Liver (tissue), 9 donors: ENCODE results near the gene KLF3. TPM values are rescaled to one million over a fixed set of nuclear protein-coding genes. Genes with fewer than 3 reads are reported as not detected.

Experiments used
- DNase-seq: peaks from one replicate; pipeline ENCODE4 v3.0.0-alpha.2; 2017; ENCODE audit warnings: low spot score
- H3K27ac ChIP-seq, 2 donors: one replicate each; pipeline ENCODE4 v1.7.0; 2013; ENCODE audit warnings: inconsistent platforms in 2 of 2, low read length in 2 of 2, control low read depth in 1 of 2, low read depth in 1 of 2, mild to moderate bottlenecking in 1 of 2
- H3K27me3 ChIP-seq, 4 donors: one replicate each; pipeline versions ENCODE4 v1.6.1 to v1.7.0; 2013; ENCODE audit warnings: low read length in 3 of 4, inconsistent platforms in 1 of 4, mild to moderate bottlenecking in 1 of 4, moderate library complexity in 1 of 4; ENCODE audit not compliant: control insufficient read depth in 4 of 4, insufficient read depth in 4 of 4
- H3K36me3 ChIP-seq, 4 donors: one replicate each; pipeline versions ENCODE4 v1.6.1 to v1.7.0; 2013; ENCODE audit warnings: low read length in 3 of 4, mild to moderate bottlenecking in 3 of 4, low read depth in 1 of 4, moderate library complexity in 1 of 4; ENCODE audit not compliant: control insufficient read depth in 4 of 4, insufficient read depth in 3 of 4
- H3K4me1 ChIP-seq, 4 donors: one replicate each; pipeline versions ENCODE4 v1.6.1 to v1.7.0; 2013; ENCODE audit warnings: low read length in 3 of 4, mild to moderate bottlenecking in 3 of 4, moderate library complexity in 1 of 4; ENCODE audit not compliant: control insufficient read depth in 4 of 4, insufficient read depth in 4 of 4
- H3K4me3 ChIP-seq, 3 donors: one replicate each; pipeline versions ENCODE4 v1.6.1 to v1.7.0; 2013; ENCODE audit warnings: low read length in 3 of 3, control low read depth in 1 of 3, low read depth in 1 of 3, mild to moderate bottlenecking in 1 of 3
- H3K9ac ChIP-seq, 2 donors: one replicate each; pipeline ENCODE4 v1.7.0; 2013; ENCODE audit warnings: low read length in 2 of 2, mild to moderate bottlenecking in 2 of 2, moderate library complexity in 2 of 2, control low read depth in 1 of 2, low read depth in 1 of 2
- H3K9me3 ChIP-seq, 4 donors: one replicate each; pipeline versions ENCODE4 v1.6.1 to v1.7.0; 2013; ENCODE audit warnings: low read length in 3 of 4; ENCODE audit not compliant: control insufficient read depth in 4 of 4
- ATF3 ChIP-seq: IDR thresholded peaks from 2 replicates; pipeline ENCODE4 v1.6.1; 2016; ENCODE audit warnings: antibody characterized with exemption
- EGR1 ChIP-seq, 2 donors: IDR thresholded peaks; 2 replicates each; pipeline ENCODE4 v1.6.1; 2016 to 2018; ENCODE audit warnings: antibody characterized with exemption in 2 of 2, low read depth in 2 of 2
- FOXA2 ChIP-seq: IDR thresholded peaks from 2 replicates; pipeline ENCODE4 v1.6.1; 2016; ENCODE audit warnings: antibody characterized with exemption
- GABPA ChIP-seq, 2 donors: IDR thresholded peaks in 1 of 2; conservative IDR thresholded peaks in 1 of 2; 2 replicates each; pipeline ENCODE4 v1.6.1; 2016; ENCODE audit warnings: antibody characterized with exemption in 2 of 2, mild to moderate bottlenecking in 1 of 2, moderate library complexity in 1 of 2
- HNF4A ChIP-seq, 2 donors: conservative IDR thresholded peaks; 2 replicates each; pipeline ENCODE4 v1.6.1; 2016; ENCODE audit warnings: antibody characterized with exemption in 2 of 2, mild to moderate bottlenecking in 2 of 2
- HNF4G ChIP-seq: IDR thresholded peaks from 2 replicates; pipeline ENCODE4 v1.6.1; 2016; ENCODE audit warnings: antibody characterized with exemption
- JUND ChIP-seq, 2 donors: IDR thresholded peaks; 2 replicates each; pipeline ENCODE4 v1.6.1; 2016; ENCODE audit warnings: antibody characterized with exemption in 2 of 2
- MAX ChIP-seq: IDR thresholded peaks from 2 replicates; pipeline ENCODE4 v1.6.1; 2016; ENCODE audit warnings: antibody characterized with exemption
- NR2F2 ChIP-seq: IDR thresholded peaks from 2 replicates; pipeline ENCODE4 v1.6.1; 2016; ENCODE audit warnings: antibody characterized with exemption
- RAD21 ChIP-seq, 2 donors: IDR thresholded peaks; 2 replicates each; pipeline ENCODE4 v1.6.1; 2016; ENCODE audit warnings: antibody characterized with exemption in 2 of 2, mild to moderate bottlenecking in 2 of 2
- REST ChIP-seq: IDR thresholded peaks from 2 replicates; pipeline ENCODE4 v1.6.1; 2016; ENCODE audit warnings: antibody characterized with exemption, mild to moderate bottlenecking
- RXRA ChIP-seq, 2 donors: IDR thresholded peaks; 2 replicates each; pipeline ENCODE4 v1.6.1; 2017 to 2018; ENCODE audit warnings: antibody characterized with exemption in 2 of 2, mild to moderate bottlenecking in 1 of 2
- SP1 ChIP-seq: IDR thresholded peaks from 2 replicates; pipeline ENCODE4 v1.6.1; 2018; ENCODE audit warnings: antibody characterized with exemption, mild to moderate bottlenecking
- TAF1 ChIP-seq: conservative IDR thresholded peaks from 2 replicates; pipeline ENCODE4 v1.6.1; 2016; ENCODE audit warnings: antibody characterized with exemption, mild to moderate bottlenecking
- YY1 ChIP-seq: IDR thresholded peaks from 2 replicates; pipeline ENCODE4 v1.6.1; 2016; ENCODE audit warnings: antibody characterized with exemption, mild to moderate bottlenecking
- ZBTB33 ChIP-seq: IDR thresholded peaks from 2 replicates; pipeline ENCODE4 v1.6.1; 2016; ENCODE audit warnings: antibody characterized with exemption
- WGBS: extraction: QIAGEN DNeasy Blood & Tissue Kit; methylation state at CpG from one replicate; pipeline ENCODE4 v1.1.7; 2013; 5-methylcytosine and 5-hydroxymethylcytosine counted together
- polyA plus RNA-seq, 2 donors: library from polyadenylated mRNA; stranded (reverse) in 1 of 2; unstranded in 1 of 2; fragments of 200-250 nt in 1 of 2; fragments of >200 nt in 1 of 2; fragmentation: Nextera tagmentation in 1 of 2; extraction: Ambion mirVana in 1 of 2; gene quantifications; one replicate each; pipeline versions ENCODE4 v1.2.1 to v1.2.3, GENCODE V29; 2013 to 2015
- total RNA-seq, 2 donors: library from RNA; depleted of rRNA; stranded (reverse); fragments of >200 nt; gene quantifications; one replicate each; pipeline ENCODE4 v1.2.3, GENCODE V29; 2014
- donor health status: healthy.
- donor health status: healthy.
- donor health status: healthy.
- donor health status: healthy.
- donor health status: healthy.

The KLF3 gene
- total and polyA plus RNA-seq, 4 donors, result 11.1 to 77.5 (median 21.0) TPM

GRCh38 chr4:38676986-38677385, 13.0 kb downstream of the KLF3 start:
- no peak overlapping the region for H3K27ac ChIP-seq
- no peaks in the 10 kb centered on the region for H3K9me3 ChIP-seq
- DNase-seq, result no peak
- TF ChIP-seq GABPA (IDR thresholded peaks at IDR 0.05 in 1 of 2, conservative IDR thresholded peaks at IDR 0.05 in 1 of 2) (no peak), RAD21 (IDR thresholded peaks at IDR 0.05) (no peak), MAX (no peak), RXRA (IDR thresholded peaks at IDR 0.05) (no peak), NR2F2 (no peak), SP1 (no peak), REST (no peak), HNF4G (no peak), HNF4A (conservative IDR thresholded peaks at IDR 0.05) (no peak), JUND (IDR thresholded peaks at IDR 0.05) (no peak), ATF3 (no peak), FOXA2 (no peak)
- no peak overlapping the region for H3K9ac ChIP-seq
- peaks cover 8 to 17% (median 10%) of the 10 kb centered on the region in 4 donors for H3K36me3 ChIP-seq
- no peak overlapping the region for H3K4me3 ChIP-seq
- peaks cover 10 to 61% (median 51%) of the 10 kb centered on the region in 4 donors for H3K4me1 ChIP-seq
- 87% methylated on average over 12 of the region's 12 CpGs for WGBS
- H3K27me3 ChIP-seq, result no peaks in the 10 kb centered on the region

- peaks cover 6 to 56% (median 47%) of the 10 kb centered on the region in 4 donors for H3K4me1 ChIP-seq
- WGBS, result 83% methylated on average over 6 of the region's 6 CpGs
- no peaks in the 10 kb centered on the region for H3K9me3 ChIP-seq
- H3K36me3 ChIP-seq, result peaks cover 8 to 17% (median 10%) of the 10 kb centered on the region in 4 donors
- no peak overlapping the region for H3K9ac ChIP-seq
- H3K4me3 ChIP-seq, result no peak overlapping the region
- no peak for DNase-seq
- H3K27ac ChIP-seq, result no peak overlapping the region
- no peaks in the 10 kb centered on the region for H3K27me3 ChIP-seq
- TF ChIP-seq TAF1, result no peak
- no peak for TF ChIP-seq REST
- TF ChIP-seq JUND (IDR thresholded peaks at IDR 0.05), result no peak
- no peak for TF ChIP-seq YY1
- TF ChIP-seq ZBTB33, result no peak
- no peak for TF ChIP-seq EGR1 (IDR thresholded peaks at IDR 0.05; ENCODE audit: low read depth in 2 of 2)
- no peak for TF ChIP-seq FOXA2
- no peak for TF ChIP-seq HNF4G
- TF ChIP-seq HNF4A (conservative IDR thresholded peaks at IDR 0.05), result no peak
- TF ChIP-seq SP1, result no peak
- TF ChIP-seq RXRA (IDR thresholded peaks at IDR 0.05), result no peak
- no peak for TF ChIP-seq ATF3
These were observed 13.4 kb downstream of the KLF3 start for GRCh38 chr4:38677441-38677840.
